Measurements from ENCODE around the gene DYNLT2B.
"Not testable (repeated sequence)": the region's sequence is repeated elsewhere in the genome, so short reads cannot be mapped to it uniquely, and the experiment has no call there.

DYNLT2B gene

GRCh38 chr3:196354132-196354531 lies 36.1 kb upstream of the DYNLT2B start:
- no peak for DNase-seq (ENCODE audit: low read depth)
- no peak for TF ChIP-seq CTCF (conservative IDR thresholded peaks at IDR 0.05; ENCODE audit: low read length)
- no peak overlapping the region for H3K4me3 ChIP-seq (ENCODE audit: low read length)

GRCh38 chr3:196351541-196351940 lies 33.5 kb upstream of the DYNLT2B start:
- no peak for TF ChIP-seq CTCF (conservative IDR thresholded peaks at IDR 0.05; ENCODE audit: low read length)

GRCh38 chr3:196350067-196350466 lies 32.0 kb upstream of the DYNLT2B start:
- no peak overlapping the region for H3K4me3 ChIP-seq (ENCODE audit: low read length)
- DNase-seq (ENCODE audit: low read depth): no peak
- no peak for TF ChIP-seq CTCF (conservative IDR thresholded peaks at IDR 0.05; ENCODE audit: low read length)

More at GRCh38 chr3:196351541-196351940, 33.5 kb upstream of the DYNLT2B start:
- H3K4me3 ChIP-seq (ENCODE audit: low read length): no peak overlapping the region
- DNase-seq (ENCODE audit: low read depth): no peak

- DNase-seq (ENCODE audit: low read depth): no peak
- TF ChIP-seq CTCF (conservative IDR thresholded peaks at IDR 0.05; ENCODE audit: low read length): no peak
- H3K4me3 ChIP-seq (ENCODE audit: low read length): no peak overlapping the region
These were observed 30.7 kb upstream of the DYNLT2B start for GRCh38 chr3:196348698-196349097.

GRCh38 chr3:196344663-196345062 lies 26.6 kb upstream of the DYNLT2B start:
- no peak for TF ChIP-seq CTCF (conservative IDR thresholded peaks at IDR 0.05; ENCODE audit: low read length)
- no peak for DNase-seq (ENCODE audit: low read depth)
- no peak overlapping the region for H3K4me3 ChIP-seq (ENCODE audit: low read length)

GRCh38 chr3:196343917-196344316 lies 25.9 kb upstream of the DYNLT2B start:
- not testable (repeated sequence) for DNase-seq (ENCODE audit: low read depth); H3K4me3 ChIP-seq (ENCODE audit: low read length)

- H3K4me3 ChIP-seq (ENCODE audit: low read length): no peak overlapping the region
- TF ChIP-seq CTCF (conservative IDR thresholded peaks at IDR 0.05; ENCODE audit: low read length): no peak
- peak; percentile 50 for DNase-seq (ENCODE audit: low read depth)
These were observed 23.1 kb upstream of the DYNLT2B start for GRCh38 chr3:196341137-196341536.

- no peak for DNase-seq (ENCODE audit: low read depth)
- H3K4me3 ChIP-seq (ENCODE audit: low read length): no peak overlapping the region
- TF ChIP-seq CTCF (conservative IDR thresholded peaks at IDR 0.05; ENCODE audit: low read length): no peak
These were observed 22.4 kb upstream of the DYNLT2B start for GRCh38 chr3:196340466-196340865.

All from AG10803 (cell line).